HEK293 (cell line): ENCODE data around the gene SLC9A9.

ENCODE experiments used
- CTCF ChIA-PET: fragments of 350-600 bp; formaldehyde crosslinking; extraction: SDS; loops from one replicate; lab custom pipeline; 2021; ENCODE audit warnings: antibody characterized with exemption; lab: Yijun Ruan, JAX
- POLR2A ChIA-PET: fragments of 300-600 bp; formaldehyde crosslinking; extraction: SDS; loops from one replicate; lab custom pipeline; 2020; ENCODE audit warnings: antibody characterized with exemption, inconsistent platforms; lab: Yijun Ruan, JAX
- H3K27ac ChIP-seq: fragments of 200-500 bp; sonication (Bioruptor generic); 2 replicates; pipeline ENCODE4 v1.5.1; 2014; ENCODE audit warnings: low read depth, low read length, control low read depth, inconsistent platforms; ENCODE audit errors: extremely low read depth
- H3K36me3 ChIP-seq, 2 experiments: fragments of 200-500 bp in 1 of 2; sonication (Bioruptor generic) in 1 of 2; 1 replicate in 1 of 2; 2 replicates in 1 of 2; pipeline ENCODE4 v1.5.1; 2014 to 2017; ENCODE audit warnings: inconsistent platforms in 2 of 2, low read length in 2 of 2; ENCODE audit not compliant: control insufficient read depth in 2 of 2, insufficient read depth in 1 of 2
- H3K4me1 ChIP-seq: fragments of 200-500 bp; sonication (Bioruptor generic); 2 replicates; pipeline ENCODE4 v1.5.1; 2014; ENCODE audit warnings: mild to moderate bottlenecking, low read length, inconsistent platforms; ENCODE audit not compliant: control insufficient read depth, insufficient read depth
- H3K4me3 ChIP-seq: 2 replicates; pipeline ENCODE4 v1.5.1; 2011; ENCODE audit warnings: low read depth, mild to moderate bottlenecking, control low read depth, low read length, moderate library complexity
- H3K9me3 ChIP-seq: fragments of 200-500 bp; sonication (Bioruptor generic); 2 replicates; pipeline ENCODE4 v1.5.1; 2014; ENCODE audit warnings: low read depth, low read length, inconsistent platforms; ENCODE audit not compliant: control insufficient read depth, insufficient read depth
- HOXA7 ChIP-seq: sonication (generic); formaldehyde crosslinking; IDR thresholded peaks from 2 replicates; pipeline ENCODE4 v1.8.1; 2022; ENCODE audit warnings: missing genetic modification reagents, borderline replicate concordance
- KLF1 ChIP-seq: fragments of 450-650 bp; formaldehyde crosslinking; IDR thresholded peaks from 2 replicates; pipeline ENCODE4 v1.5.1; 2016; ENCODE audit warnings: missing biosample characterization, missing genetic modification characterization
- KLF10 ChIP-seq: fragments of 450-650 bp; IDR thresholded peaks from 2 replicates; pipeline ENCODE4 v1.5.1; 2018; ENCODE audit warnings: missing biosample characterization, mild to moderate bottlenecking, missing genetic modification characterization
- KLF8 ChIP-seq: fragments of 450-650 bp; formaldehyde crosslinking; IDR thresholded peaks from 2 replicates; pipeline ENCODE4 v1.5.1; 2016; ENCODE audit warnings: missing biosample characterization, missing genetic modification characterization
- MEIS1 ChIP-seq: sonication (generic); formaldehyde crosslinking; IDR thresholded peaks from 2 replicates; pipeline ENCODE4 v1.8.1; 2022; ENCODE audit warnings: missing genetic modification reagents, mild to moderate bottlenecking, borderline replicate concordance
- MZF1 ChIP-seq: fragments of 450-650 bp; formaldehyde crosslinking; IDR thresholded peaks from 2 replicates; pipeline ENCODE4 v1.5.1; 2017; ENCODE audit warnings: missing biosample characterization, missing genetic modification characterization, borderline replicate concordance
- ZEB2 ChIP-seq: fragments of 450-650 bp; formaldehyde crosslinking; IDR thresholded peaks from 2 replicates; pipeline ENCODE4 v1.5.1; 2016; ENCODE audit warnings: missing biosample characterization, missing genetic modification characterization
- ZNF112 ChIP-seq: fragments of 450-650 bp; formaldehyde crosslinking; IDR thresholded peaks from 2 replicates; pipeline ENCODE4 v1.5.0; 2017; ENCODE audit warnings: missing biosample characterization, missing genetic modification characterization
- ZNF157 ChIP-seq: fragments of 450-650 bp; formaldehyde crosslinking; IDR thresholded peaks from 2 replicates; pipeline ENCODE4 v1.5.1; 2016; ENCODE audit warnings: missing biosample characterization, missing genetic modification characterization
- ZNF239 ChIP-seq: fragments of 450-650 bp; formaldehyde crosslinking; IDR thresholded peaks from 2 replicates; pipeline ENCODE4 v1.5.1; 2016; ENCODE audit warnings: missing biosample characterization, missing genetic modification characterization
- ZNF266 ChIP-seq: fragments of 450-650 bp; formaldehyde crosslinking; IDR thresholded peaks from 2 replicates; pipeline ENCODE4 v1.5.1; 2016; ENCODE audit warnings: missing biosample characterization, missing genetic modification characterization, low read depth
- ZNF292 ChIP-seq: fragments of 450-650 bp; formaldehyde crosslinking; IDR thresholded peaks from 2 replicates; pipeline ENCODE4 v1.5.1; 2016; ENCODE audit warnings: low read depth, missing biosample characterization, missing genetic modification characterization, borderline replicate concordance
- ZNF302 ChIP-seq: fragments of 450-650 bp; formaldehyde crosslinking; IDR thresholded peaks from 2 replicates; pipeline ENCODE4 v1.5.1; 2016; ENCODE audit warnings: missing biosample characterization, missing genetic modification characterization, low read depth
- ZNF350 ChIP-seq: fragments of 450-650 bp; formaldehyde crosslinking; IDR thresholded peaks from 2 replicates; pipeline ENCODE4 v1.5.0; 2017; ENCODE audit warnings: missing biosample characterization, mild to moderate bottlenecking, missing genetic modification characterization
- ZNF416 ChIP-seq: fragments of 450-650 bp; formaldehyde crosslinking; IDR thresholded peaks from 2 replicates; pipeline ENCODE4 v1.5.1; 2016; ENCODE audit warnings: missing biosample characterization, missing genetic modification characterization
- ZNF473 ChIP-seq: fragments of 450-650 bp; formaldehyde crosslinking; IDR thresholded peaks from 2 replicates; pipeline ENCODE4 v1.5.1; 2017; ENCODE audit warnings: missing biosample characterization, missing genetic modification characterization
- ZNF48 ChIP-seq: fragments of 450-650 bp; formaldehyde crosslinking; IDR thresholded peaks from 2 replicates; pipeline ENCODE4 v1.5.1; 2016; ENCODE audit warnings: missing biosample characterization, missing genetic modification characterization
- ZNF510 ChIP-seq: fragments of 450-650 bp; formaldehyde crosslinking; IDR thresholded peaks from 2 replicates; pipeline ENCODE4 v1.5.1; 2018; ENCODE audit warnings: mild to moderate bottlenecking, missing genetic modification characterization, missing biosample characterization; ENCODE audit not compliant: insufficient replicate concordance
- ZNF529 ChIP-seq: fragments of 450-650 bp; formaldehyde crosslinking; IDR thresholded peaks from 2 replicates; pipeline ENCODE4 v1.5.1; 2017; ENCODE audit warnings: missing genetic modification characterization, missing biosample characterization; ENCODE audit not compliant: insufficient replicate concordance
- ZNF768 ChIP-seq: fragments of 450-650 bp; formaldehyde crosslinking; IDR thresholded peaks from 2 replicates; pipeline ENCODE4 v1.5.1; 2018; ENCODE audit warnings: missing biosample characterization, mild to moderate bottlenecking, missing genetic modification characterization
- TF ChIP-seq, protein P1 (sequence below): fragments of 450-650 bp; formaldehyde crosslinking; IDR thresholded peaks from 2 replicates; pipeline ENCODE4 v1.5.1; 2016; ENCODE audit warnings: missing biosample characterization, missing genetic modification characterization
- TF ChIP-seq, protein P2 (sequence below): fragments of 450-650 bp; formaldehyde crosslinking; IDR thresholded peaks from 2 replicates; pipeline ENCODE4 v1.5.1; 2017; ENCODE audit warnings: missing biosample characterization, missing genetic modification characterization
- TF ChIP-seq, protein P3 (sequence below): fragments of 450-650 bp; formaldehyde crosslinking; IDR thresholded peaks from 2 replicates; pipeline ENCODE4 v1.5.1; 2016; ENCODE audit warnings: missing biosample characterization, missing genetic modification characterization
- TF ChIP-seq, protein P4 (sequence below): fragments of 450-650 bp; formaldehyde crosslinking; IDR thresholded peaks from 2 replicates; pipeline ENCODE4 v1.5.1; 2016; ENCODE audit warnings: missing biosample characterization, missing genetic modification characterization
- TF ChIP-seq, protein P5 (sequence below): fragments of 450-650 bp; formaldehyde crosslinking; optimal IDR thresholded peaks from 2 replicates; pipeline ENCODE3; 2016; ENCODE audit warnings: missing biosample characterization, mild to moderate bottlenecking, missing genetic modification characterization

Gene SLC9A9

DNA sequence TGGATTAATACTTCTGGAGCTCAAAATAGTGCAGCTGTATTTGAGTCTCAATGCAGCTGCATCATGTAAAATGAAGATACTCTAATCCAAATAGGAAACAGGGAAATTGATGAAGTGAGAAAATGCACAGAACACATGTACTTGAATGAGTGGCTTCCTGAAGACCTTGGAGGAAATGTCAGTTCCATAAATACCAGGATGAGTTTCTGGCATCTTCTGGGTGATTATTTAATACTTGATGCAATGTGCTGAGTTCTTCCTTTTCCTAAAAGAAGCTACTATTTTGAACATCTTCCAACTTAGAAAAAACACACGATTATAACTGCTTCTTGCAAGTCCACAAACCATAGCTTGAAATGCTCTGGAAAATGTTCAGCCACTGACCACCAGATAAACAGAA, 162.8 kb downstream of the SLC9A9 start:
- no peak overlapping the region for H3K27ac ChIP-seq
- H3K36me3 ChIP-seq: no peaks in the 10 kb centered on the region
- POLR2A ChIA-PET: no interaction called here
- H3K4me3 ChIP-seq: no peak overlapping the region
- no peaks in the 10 kb centered on the region for H3K9me3 ChIP-seq
- CTCF ChIA-PET: interaction anchor here (2.1 kb wide), 1 partner anchor 11 kb away, joined by 9 read pairs; no protein-coding TSS in a partner anchor
- no peak for TF ChIP-seq ZNF473 (tag by site-specific recombination)
- no peak for TF ChIP-seq ZEB2 (tag by site-specific recombination)
- TF ChIP-seq MZF1 (tag by site-specific recombination): no peak
- no peak for TF ChIP-seq ZNF768 (tag by site-specific recombination)
- no peaks in the 10 kb centered on the region for H3K4me1 ChIP-seq

DNA sequence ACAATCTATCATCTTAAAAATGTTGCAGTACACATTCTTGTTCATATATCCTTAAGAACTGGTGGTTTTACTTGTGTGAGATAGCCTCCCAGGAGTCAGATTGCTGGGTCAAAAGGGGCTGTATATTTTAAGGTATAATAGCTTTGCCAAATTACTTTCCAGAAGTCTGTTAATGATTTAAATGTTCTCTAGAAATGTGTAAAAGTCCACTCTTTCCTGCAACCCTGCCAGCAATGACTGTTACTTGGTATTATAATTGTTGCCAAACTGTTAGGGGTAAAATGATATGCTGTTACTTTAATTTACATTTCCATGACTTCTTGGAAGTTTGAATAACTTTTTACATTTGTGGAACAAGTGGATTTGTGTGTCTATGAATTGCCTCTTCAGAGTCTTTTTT, 170.8 kb downstream of the SLC9A9 start:
- no peak overlapping the region for H3K4me3 ChIP-seq
- TF ChIP-seq, protein P1, sequence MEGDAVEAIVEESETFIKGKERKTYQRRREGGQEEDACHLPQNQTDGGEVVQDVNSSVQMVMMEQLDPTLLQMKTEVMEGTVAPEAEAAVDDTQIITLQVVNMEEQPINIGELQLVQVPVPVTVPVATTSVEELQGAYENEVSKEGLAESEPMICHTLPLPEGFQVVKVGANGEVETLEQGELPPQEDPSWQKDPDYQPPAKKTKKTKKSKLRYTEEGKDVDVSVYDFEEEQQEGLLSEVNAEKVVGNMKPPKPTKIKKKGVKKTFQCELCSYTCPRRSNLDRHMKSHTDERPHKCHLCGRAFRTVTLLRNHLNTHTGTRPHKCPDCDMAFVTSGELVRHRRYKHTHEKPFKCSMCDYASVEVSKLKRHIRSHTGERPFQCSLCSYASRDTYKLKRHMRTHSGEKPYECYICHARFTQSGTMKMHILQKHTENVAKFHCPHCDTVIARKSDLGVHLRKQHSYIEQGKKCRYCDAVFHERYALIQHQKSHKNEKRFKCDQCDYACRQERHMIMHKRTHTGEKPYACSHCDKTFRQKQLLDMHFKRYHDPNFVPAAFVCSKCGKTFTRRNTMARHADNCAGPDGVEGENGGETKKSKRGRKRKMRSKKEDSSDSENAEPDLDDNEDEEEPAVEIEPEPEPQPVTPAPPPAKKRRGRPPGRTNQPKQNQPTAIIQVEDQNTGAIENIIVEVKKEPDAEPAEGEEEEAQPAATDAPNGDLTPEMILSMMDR: no peak
- TF ChIP-seq ZNF48 (tag by site-specific recombination): no peak
- TF ChIP-seq, protein P2, sequence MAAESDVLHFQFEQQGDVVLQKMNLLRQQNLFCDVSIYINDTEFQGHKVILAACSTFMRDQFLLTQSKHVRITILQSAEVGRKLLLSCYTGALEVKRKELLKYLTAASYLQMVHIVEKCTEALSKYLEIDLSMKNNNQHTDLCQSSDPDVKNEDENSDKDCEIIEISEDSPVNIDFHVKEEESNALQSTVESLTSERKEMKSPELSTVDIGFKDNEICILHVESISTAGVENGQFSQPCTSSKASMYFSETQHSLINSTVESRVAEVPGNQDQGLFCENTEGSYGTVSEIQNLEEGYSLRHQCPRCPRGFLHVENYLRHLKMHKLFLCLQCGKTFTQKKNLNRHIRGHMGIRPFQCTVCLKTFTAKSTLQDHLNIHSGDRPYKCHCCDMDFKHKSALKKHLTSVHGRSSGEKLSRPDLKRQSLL (tag by site-specific recombination): no peak
- no peak for TF ChIP-seq ZNF302 (tag by site-specific recombination)
- no peak for TF ChIP-seq KLF1 (tag by site-specific recombination)
- TF ChIP-seq, protein P3, sequence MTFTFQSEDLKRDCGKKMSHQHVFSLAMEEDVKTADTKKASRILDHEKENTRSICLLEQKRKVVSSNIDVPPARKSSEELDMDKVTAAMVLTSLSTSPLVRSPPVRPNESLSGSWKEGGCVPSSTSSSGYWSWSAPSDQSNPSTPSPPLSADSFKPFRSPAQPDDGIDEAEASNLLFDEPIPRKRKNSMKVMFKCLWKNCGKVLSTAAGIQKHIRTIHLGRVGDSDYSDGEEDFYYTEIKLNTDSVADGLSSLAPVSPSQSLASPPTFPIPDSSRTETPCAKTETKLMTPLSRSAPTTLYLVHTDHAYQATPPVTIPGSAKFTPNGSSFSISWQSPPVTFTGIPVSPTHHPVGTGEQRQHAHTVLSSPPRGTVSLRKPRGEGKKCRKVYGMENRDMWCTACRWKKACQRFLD (tag by site-specific recombination): no peak
- ChIA-PET POLR2A (no interaction called here), CTCF (no interaction called here)
- H3K9me3 ChIP-seq: no peaks in the 10 kb centered on the region
- H3K36me3 ChIP-seq: no peaks in the 10 kb centered on the region
- H3K4me1 ChIP-seq: no peaks in the 10 kb centered on the region
- no peak overlapping the region for H3K27ac ChIP-seq

DNA sequence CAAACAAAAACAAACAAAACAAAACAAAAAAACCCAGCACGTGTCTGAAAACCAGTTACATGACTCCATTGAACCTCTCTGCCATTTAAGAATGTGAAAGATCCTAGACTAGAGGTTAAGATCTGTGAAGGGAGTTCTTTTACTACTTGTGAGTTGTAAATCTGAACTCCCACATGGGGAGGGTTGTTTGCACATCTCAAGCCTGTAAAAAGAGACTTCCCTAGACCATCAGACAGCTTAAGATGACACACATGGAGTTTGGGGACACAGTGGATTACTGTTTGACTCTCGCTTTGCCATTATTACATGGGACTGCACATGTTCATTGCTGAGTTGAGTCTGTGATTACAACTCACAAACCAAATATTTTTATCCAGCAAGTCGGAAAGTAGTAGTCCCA, 171.5 kb downstream of the SLC9A9 start:
- CTCF ChIA-PET: no interaction called here
- H3K4me3 ChIP-seq: no peak overlapping the region
- TF ChIP-seq, protein P4, sequence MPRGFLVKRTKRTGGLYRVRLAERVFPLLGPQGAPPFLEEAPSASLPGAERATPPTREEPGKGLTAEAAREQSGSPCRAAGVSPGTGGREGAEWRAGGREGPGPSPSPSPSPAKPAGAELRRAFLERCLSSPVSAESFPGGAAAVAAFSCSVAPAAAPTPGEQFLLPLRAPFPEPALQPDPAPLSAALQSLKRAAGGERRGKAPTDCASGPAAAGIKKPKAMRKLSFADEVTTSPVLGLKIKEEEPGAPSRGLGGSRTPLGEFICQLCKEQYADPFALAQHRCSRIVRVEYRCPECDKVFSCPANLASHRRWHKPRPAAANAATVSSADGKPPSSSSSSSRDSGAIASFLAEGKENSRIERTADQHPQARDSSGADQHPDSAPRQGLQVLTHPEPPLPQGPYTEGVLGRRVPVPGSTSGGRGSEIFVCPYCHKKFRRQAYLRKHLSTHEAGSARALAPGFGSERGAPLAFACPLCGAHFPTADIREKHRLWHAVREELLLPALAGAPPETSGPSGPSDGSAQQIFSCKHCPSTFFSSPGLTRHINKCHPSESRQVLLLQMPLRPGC (tag by site-specific recombination): no peak
- TF ChIP-seq MEIS1 (CRISPR knock-in tag) (no peak), ZNF529 (tag by site-specific recombination) (no peak), ZNF768 (tag by site-specific recombination) (no peak), ZNF350 (tag by site-specific recombination) (no peak), HOXA7 (CRISPR knock-in tag) (no peak), ZNF157 (tag by site-specific recombination) (no peak), KLF10 (tag by site-specific recombination) (no peak), ZNF112 (no peak), ZNF266 (no peak), KLF8 (tag by site-specific recombination) (no peak), ZNF510 (tag by site-specific recombination) (no peak), ZNF292 (tag by site-specific recombination) (no peak), ZNF239 (tag by site-specific recombination) (no peak), ZNF416 (tag by site-specific recombination) (no peak)
- TF ChIP-seq, protein P5, sequence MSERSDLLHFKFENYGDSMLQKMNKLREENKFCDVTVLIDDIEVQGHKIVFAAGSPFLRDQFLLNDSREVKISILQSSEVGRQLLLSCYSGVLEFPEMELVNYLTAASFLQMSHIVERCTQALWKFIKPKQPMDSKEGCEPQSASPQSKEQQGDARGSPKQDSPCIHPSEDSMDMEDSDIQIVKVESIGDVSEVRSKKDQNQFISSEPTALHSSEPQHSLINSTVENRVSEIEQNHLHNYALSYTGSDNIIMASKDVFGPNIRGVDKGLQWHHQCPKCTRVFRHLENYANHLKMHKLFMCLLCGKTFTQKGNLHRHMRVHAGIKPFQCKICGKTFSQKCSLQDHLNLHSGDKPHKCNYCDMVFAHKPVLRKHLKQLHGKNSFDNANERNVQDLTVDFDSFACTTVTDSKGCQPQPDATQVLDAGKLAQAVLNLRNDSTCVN (tag by site-specific recombination): no peak
- POLR2A ChIA-PET: no interaction called here
- no peaks in the 10 kb centered on the region for H3K9me3 ChIP-seq
- H3K36me3 ChIP-seq: no peaks in the 10 kb centered on the region
- H3K4me1 ChIP-seq: no peaks in the 10 kb centered on the region
- H3K27ac ChIP-seq: no peak overlapping the region
